Measurements from ENCODE around the gene GALNT10.
A peak's percentile ranks its signal among the peaks of the same experiment; 100 is the strongest.

GALNT10 gene

GRCh38 chr5:154313360-154314017 is 123.0 kb downstream of the GALNT10 start:
- TF ChIP-seq, protein P1, sequence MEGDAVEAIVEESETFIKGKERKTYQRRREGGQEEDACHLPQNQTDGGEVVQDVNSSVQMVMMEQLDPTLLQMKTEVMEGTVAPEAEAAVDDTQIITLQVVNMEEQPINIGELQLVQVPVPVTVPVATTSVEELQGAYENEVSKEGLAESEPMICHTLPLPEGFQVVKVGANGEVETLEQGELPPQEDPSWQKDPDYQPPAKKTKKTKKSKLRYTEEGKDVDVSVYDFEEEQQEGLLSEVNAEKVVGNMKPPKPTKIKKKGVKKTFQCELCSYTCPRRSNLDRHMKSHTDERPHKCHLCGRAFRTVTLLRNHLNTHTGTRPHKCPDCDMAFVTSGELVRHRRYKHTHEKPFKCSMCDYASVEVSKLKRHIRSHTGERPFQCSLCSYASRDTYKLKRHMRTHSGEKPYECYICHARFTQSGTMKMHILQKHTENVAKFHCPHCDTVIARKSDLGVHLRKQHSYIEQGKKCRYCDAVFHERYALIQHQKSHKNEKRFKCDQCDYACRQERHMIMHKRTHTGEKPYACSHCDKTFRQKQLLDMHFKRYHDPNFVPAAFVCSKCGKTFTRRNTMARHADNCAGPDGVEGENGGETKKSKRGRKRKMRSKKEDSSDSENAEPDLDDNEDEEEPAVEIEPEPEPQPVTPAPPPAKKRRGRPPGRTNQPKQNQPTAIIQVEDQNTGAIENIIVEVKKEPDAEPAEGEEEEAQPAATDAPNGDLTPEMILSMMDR (IDR thresholded peaks at IDR 0.05; ENCODE audit: low read depth, low read length) = no peak
- no peak for DNase-seq (ENCODE audit: low read depth in 2 of 2)
- no peak overlapping the region for H3K4me3 ChIP-seq (replicated peaks in 1 of 2; ENCODE audit: low read depth in 2 of 2, low read length in 2 of 2)

DNA sequence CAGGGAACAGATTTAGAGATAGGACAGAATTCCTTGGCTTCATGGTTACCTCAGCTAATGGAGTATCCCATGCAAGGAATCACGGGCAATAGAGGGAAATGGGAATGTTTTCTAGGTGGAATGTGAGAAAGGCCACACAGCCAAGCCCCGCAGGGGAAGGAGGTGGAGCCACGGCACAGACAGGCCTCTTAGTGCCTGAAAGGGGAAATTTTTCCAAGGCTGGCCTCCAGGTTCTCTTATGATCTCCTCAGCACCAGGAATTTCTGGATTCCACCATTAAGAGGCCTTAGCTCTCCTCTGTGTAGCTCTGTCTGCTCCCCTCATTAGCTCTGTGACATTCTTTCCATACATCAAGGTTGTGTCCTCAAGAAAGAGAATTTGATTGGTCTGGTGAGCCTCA is 124.7 kb downstream of the GALNT10 start:
- DNase-seq (ENCODE audit: low read depth in 2 of 2) = no peak
- TF ChIP-seq, protein P1 (IDR thresholded peaks at IDR 0.05; ENCODE audit: low read depth, low read length) = no peak

GRCh38 chr5:154315756-154316155 is 125.2 kb downstream of the GALNT10 start:
- TF ChIP-seq, protein P1 (IDR thresholded peaks at IDR 0.05; ENCODE audit: low read depth, low read length) = no peak
- H3K4me3 ChIP-seq (replicated peaks in 1 of 2; ENCODE audit: low read depth in 2 of 2, low read length in 2 of 2) = no peak overlapping the region
- no peak for DNase-seq (ENCODE audit: low read depth in 2 of 2)

More for the DNA sequence above, 124.7 kb downstream of the GALNT10 start:
- H3K4me3 ChIP-seq (replicated peaks in 1 of 2; ENCODE audit: low read depth in 2 of 2, low read length in 2 of 2) = no peak overlapping the region

GRCh38 chr5:154316223-154316935 is 125.8 kb downstream of the GALNT10 start:
- TF ChIP-seq, protein P1 (IDR thresholded peaks at IDR 0.05; ENCODE audit: low read depth, low read length) = no peak
- peak in 1 of 2 donors; percentile 16 for DNase-seq (ENCODE audit: low read depth in 2 of 2)
- H3K4me3 ChIP-seq (replicated peaks in 1 of 2; ENCODE audit: low read depth in 2 of 2, low read length in 2 of 2) = no peak overlapping the region

DNA sequence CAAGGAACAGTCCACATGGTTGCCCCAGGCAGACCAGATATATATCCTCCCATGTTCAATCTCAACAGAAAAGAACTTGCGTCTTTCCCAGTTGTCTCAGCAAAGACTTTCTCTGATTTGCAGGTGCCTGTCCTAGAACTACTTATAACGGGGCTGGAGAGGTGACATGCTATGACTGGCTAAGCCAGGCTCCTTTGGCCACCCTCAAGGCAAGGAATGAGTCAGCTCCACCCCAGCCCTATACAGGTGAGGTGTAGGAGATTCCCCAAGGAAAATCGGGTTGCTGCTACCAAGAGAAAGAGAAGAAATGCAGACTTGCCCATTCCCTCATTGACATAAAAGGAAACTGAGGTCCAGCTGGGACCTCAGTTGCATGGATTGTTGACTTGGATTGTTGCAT is 127.4 kb downstream of the GALNT10 start:
- TF ChIP-seq, protein P1 (IDR thresholded peaks at IDR 0.05; ENCODE audit: low read depth, low read length) = no peak
- H3K4me3 ChIP-seq (replicated peaks in 1 of 2; ENCODE audit: low read depth in 2 of 2, low read length in 2 of 2) = no peak overlapping the region
- no peak for DNase-seq (ENCODE audit: low read depth in 2 of 2)

DNA sequence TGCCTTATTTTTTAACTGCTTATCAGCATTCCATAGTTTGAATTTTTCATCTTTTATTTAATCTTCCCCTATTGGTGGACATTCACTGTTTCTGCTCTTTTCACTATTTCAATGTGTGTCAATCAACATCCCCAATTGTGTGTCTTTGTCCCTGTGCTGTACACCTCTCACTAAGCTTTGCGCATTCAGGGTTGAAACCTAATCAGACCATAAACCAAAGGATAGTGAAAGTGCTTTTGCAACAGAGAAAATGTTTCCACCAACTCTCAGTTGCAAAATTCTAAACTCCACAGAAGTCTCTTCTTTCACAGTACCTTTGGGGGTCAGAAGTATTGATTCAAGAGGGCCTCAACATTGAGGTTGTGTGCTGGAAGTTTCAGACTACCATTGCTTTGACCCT is 128.2 kb downstream of the GALNT10 start:
- TF ChIP-seq, protein P1 (IDR thresholded peaks at IDR 0.05; ENCODE audit: low read depth, low read length) = no peak
- DNase-seq (ENCODE audit: low read depth in 2 of 2) = no peak
- no peak overlapping the region for H3K4me3 ChIP-seq (replicated peaks in 1 of 2; ENCODE audit: low read depth in 2 of 2, low read length in 2 of 2)

Data from cardiac fibroblast (primary cell).